Smooth muscle cell (in vitro differentiated cells): ENCODE results near the gene GALNT3. TPM values are rescaled to one million over a fixed set of nuclear protein-coding genes. Genes with fewer than 3 reads are reported as not detected.

ENCODE experiments used
- DNase-seq: peaks from one replicate; lab custom pipeline; 2025; ENCODE audit not compliant: unreplicated experiment; lab: John Stamatoyannopoulos, UW
- H2AFZ ChIP-seq: fragments of 200-600 bp; sonication (generic); 2 replicates; pipeline ENCODE4 v1.6.0; 2016; ENCODE audit warnings: antibody characterized with exemption, low read depth, mild to moderate bottlenecking
- H3F3A ChIP-seq: fragments of 200-600 bp; sonication (generic); 2 replicates; pipeline ENCODE4 v1.6.0; 2017; ENCODE audit warnings: antibody characterized with exemption, low read depth
- H3K27ac ChIP-seq: fragments of 200-600 bp; sonication (generic); 2 replicates; pipeline ENCODE4 v1.5.1; 2016; ENCODE audit warnings: low read depth, mild to moderate bottlenecking
- H3K27me3 ChIP-seq: fragments of 200-600 bp; sonication (generic); 2 replicates; pipeline ENCODE4 v1.6.1; 2016; ENCODE audit warnings: low read depth, mild to moderate bottlenecking
- H3K36me3 ChIP-seq: fragments of 200-600 bp; sonication (generic); 2 replicates; pipeline ENCODE4 v1.5.1; 2016; ENCODE audit warnings: low read depth
- H3K4me1 ChIP-seq: fragments of 200-600 bp; sonication (generic); 2 replicates; pipeline ENCODE4 v1.5.1; 2016; ENCODE audit warnings: low read depth
- H3K4me2 ChIP-seq: fragments of 200-600 bp; sonication (generic); 2 replicates; pipeline ENCODE4 v1.6.0; 2016; ENCODE audit warnings: mild to moderate bottlenecking
- H3K4me3 ChIP-seq: fragments of 200-600 bp; sonication (generic); 2 replicates; pipeline ENCODE4 v1.5.1; 2016; ENCODE audit warnings: mild to moderate bottlenecking
- H3K79me2 ChIP-seq: fragments of 200-600 bp; sonication (generic); 2 replicates; pipeline ENCODE4 v1.6.0; 2016; ENCODE audit warnings: low read depth, mild to moderate bottlenecking
- H3K9ac ChIP-seq: fragments of 200-600 bp; sonication (generic); 2 replicates; pipeline ENCODE4 v1.6.0; 2016; ENCODE audit warnings: low read depth
- H3K9me3 ChIP-seq: fragments of 200-600 bp; sonication (generic); replicated peaks from 2 replicates; pipeline ENCODE4 v1.5.1; 2016; ENCODE audit warnings: low read depth
- H4K20me1 ChIP-seq: fragments of 200-600 bp; sonication (generic); 2 replicates; pipeline ENCODE4 v1.6.0; 2016; ENCODE audit warnings: low read depth
- WGBS: methylation state at CpG from one replicate; pipeline ENCODE4 v1.1.7; 2016; ENCODE audit warnings: low lambda C conversion rate; 5-methylcytosine and 5-hydroxymethylcytosine counted together
- polyA plus RNA-seq: library from polyadenylated mRNA; unstranded; fragments of >200 nt; fragmentation: Nextera tagmentation; extraction: Ambion mirVana; gene quantifications from 2 replicates; pipeline ENCODE4 v1.2.1, GENCODE V29; 2016
- total RNA-seq: library from RNA; depleted of rRNA; stranded (reverse); fragments of >200 nt; gene quantifications from 2 replicates; pipeline ENCODE4 v1.2.3, GENCODE V29; 2014
- TF ChIP-seq, protein P1 (sequence below): fragments of 200-600 bp; sonication (generic); IDR thresholded peaks from 2 replicates; pipeline ENCODE4 v1.5.1; 2017; ENCODE audit warnings: borderline replicate concordance, mild to moderate bottlenecking, antibody characterized with exemption; ENCODE audit not compliant: insufficient read depth, poor library complexity, severe bottlenecking

GALNT3 gene
- total and polyA plus RNA-seq, 2 experiments from 2014 or later = 4.6 to 32.4 TPM

DNA sequence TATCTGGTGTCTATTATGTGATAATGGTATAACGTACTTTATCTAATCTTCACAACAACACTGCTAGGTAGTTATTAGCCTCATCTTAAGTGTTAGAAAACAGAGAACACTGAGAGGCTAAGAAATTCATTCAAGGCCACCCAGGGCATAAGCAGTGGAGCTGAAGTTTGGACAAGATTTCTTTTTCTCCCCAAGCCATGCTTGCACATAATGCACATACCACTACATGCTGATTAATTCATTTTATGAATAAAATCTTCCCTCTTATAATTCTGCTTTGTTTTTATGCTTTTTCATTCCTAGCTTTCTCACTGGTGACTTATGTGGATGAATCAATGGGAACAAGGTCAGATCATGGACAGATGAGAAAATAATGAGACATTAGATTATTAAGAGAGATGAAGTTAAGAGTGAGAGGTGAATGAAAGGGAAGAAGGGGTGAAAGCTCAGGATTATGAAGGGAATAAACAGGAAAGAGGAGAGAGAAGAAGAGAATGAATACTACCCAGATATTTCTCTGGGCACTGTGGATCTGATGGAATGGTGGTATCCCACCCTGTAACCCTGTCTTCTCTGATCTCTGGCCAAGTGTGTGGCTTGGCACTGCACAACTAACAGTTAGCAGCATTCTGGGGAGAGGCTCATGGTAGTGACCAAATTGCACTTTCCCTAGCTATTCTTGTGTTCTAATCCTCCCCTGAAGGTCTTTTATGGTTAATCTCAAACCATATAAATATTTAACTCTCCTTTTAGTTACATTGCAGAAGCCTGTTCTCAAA, 17.7 kb upstream of the GALNT3 start:
- Histone ChIP-seq H3K4me1 (no peaks in the 10 kb centered on the region), H3K27me3 (no peaks in the 10 kb centered on the region), H3K9me3 (no peaks in the 10 kb centered on the region), H4K20me1 (no peaks in the 10 kb centered on the region), H3K79me2 (no peaks in the 10 kb centered on the region), H2AFZ (no peak overlapping the region), H3K4me3 (no peak overlapping the region), H3K4me2 (no peak overlapping the region), H3K27ac (no peak overlapping the region), H3K9ac (no peak overlapping the region), H3F3A (no peaks in the 10 kb centered on the region), H3K36me3 (no peaks in the 10 kb centered on the region)
- no peak for DNase-seq
- TF ChIP-seq, protein P1, sequence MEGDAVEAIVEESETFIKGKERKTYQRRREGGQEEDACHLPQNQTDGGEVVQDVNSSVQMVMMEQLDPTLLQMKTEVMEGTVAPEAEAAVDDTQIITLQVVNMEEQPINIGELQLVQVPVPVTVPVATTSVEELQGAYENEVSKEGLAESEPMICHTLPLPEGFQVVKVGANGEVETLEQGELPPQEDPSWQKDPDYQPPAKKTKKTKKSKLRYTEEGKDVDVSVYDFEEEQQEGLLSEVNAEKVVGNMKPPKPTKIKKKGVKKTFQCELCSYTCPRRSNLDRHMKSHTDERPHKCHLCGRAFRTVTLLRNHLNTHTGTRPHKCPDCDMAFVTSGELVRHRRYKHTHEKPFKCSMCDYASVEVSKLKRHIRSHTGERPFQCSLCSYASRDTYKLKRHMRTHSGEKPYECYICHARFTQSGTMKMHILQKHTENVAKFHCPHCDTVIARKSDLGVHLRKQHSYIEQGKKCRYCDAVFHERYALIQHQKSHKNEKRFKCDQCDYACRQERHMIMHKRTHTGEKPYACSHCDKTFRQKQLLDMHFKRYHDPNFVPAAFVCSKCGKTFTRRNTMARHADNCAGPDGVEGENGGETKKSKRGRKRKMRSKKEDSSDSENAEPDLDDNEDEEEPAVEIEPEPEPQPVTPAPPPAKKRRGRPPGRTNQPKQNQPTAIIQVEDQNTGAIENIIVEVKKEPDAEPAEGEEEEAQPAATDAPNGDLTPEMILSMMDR = no peak
- WGBS = 77% methylated on average over 1 of the region's 1 CpG

- no peaks in the 10 kb centered on the region for H3K4me1 ChIP-seq
- H4K20me1 ChIP-seq = no peaks in the 10 kb centered on the region
- no peaks in the 10 kb centered on the region for H3K9me3 ChIP-seq
- 87% methylated on average over 9 of the region's 9 CpGs for WGBS
- H3K4me3 ChIP-seq = no peak overlapping the region
- TF ChIP-seq, protein P1 = no peak
- H3K27me3 ChIP-seq = no peaks in the 10 kb centered on the region
- DNase-seq = no peak
- H2AFZ ChIP-seq = no peak overlapping the region
- no peaks in the 10 kb centered on the region for H3K36me3 ChIP-seq
- no peak overlapping the region for H3K27ac ChIP-seq
- H3K4me2 ChIP-seq = no peak overlapping the region
- H3F3A ChIP-seq = no peaks in the 10 kb centered on the region
- no peaks in the 10 kb centered on the region for H3K79me2 ChIP-seq
- no peak overlapping the region for H3K9ac ChIP-seq
These were observed 16.4 kb upstream of the GALNT3 start for GRCh38 chr2:165810418-165810817.

GRCh38 chr2:165804719-165805118, 10.7 kb upstream of the GALNT3 start:
- Histone ChIP-seq H3K79me2 (no peaks in the 10 kb centered on the region), H3K4me2 (no peak overlapping the region), H3K9me3 (no peaks in the 10 kb centered on the region), H3K9ac (no peak overlapping the region), H3K27ac (no peak overlapping the region), H3K36me3 (no peaks in the 10 kb centered on the region), H3K4me1 (no peaks in the 10 kb centered on the region), H3K4me3 (no peak overlapping the region), H3F3A (no peaks in the 10 kb centered on the region), H2AFZ (no peak overlapping the region), H4K20me1 (no peaks in the 10 kb centered on the region), H3K27me3 (no peaks in the 10 kb centered on the region)
- TF ChIP-seq, protein P1 = no peak
- WGBS = 80% methylated on average over 3 of the region's 3 CpGs
- DNase-seq = no peak
